HepG2 (cell line): ENCODE measurements around the gene SNRNP200. TPM values are rescaled to one million over a fixed set of nuclear protein-coding genes. Genes with fewer than 3 reads are reported as not detected.

Source experiments
- AGO1 ChIP-seq: fragments of 200-400 bp; formaldehyde crosslinking; IDR thresholded peaks from 2 replicates; pipeline ENCODE4 v1.6.1; 2017; ENCODE audit warnings: mild to moderate bottlenecking, low read depth, low read length, moderate library complexity; ENCODE audit not compliant: poor library complexity, severe bottlenecking
- E2F1 ChIP-seq: sonication (generic); formaldehyde crosslinking; IDR thresholded peaks from 2 replicates; pipeline ENCODE4 v1.5.0; 2020; ENCODE audit warnings: missing genetic modification reagents
- ETV6 ChIP-seq: sonication (generic); formaldehyde crosslinking; conservative IDR thresholded peaks from 2 replicates; pipeline ENCODE4 v1.4.0; 2020; ENCODE audit warnings: missing genetic modification reagents
- JDP2 ChIP-seq: sonication (generic); formaldehyde crosslinking; IDR thresholded peaks from 2 replicates; pipeline ENCODE4 v1.8.1; 2022; ENCODE audit warnings: missing genetic modification reagents, borderline replicate concordance
- KLF16 ChIP-seq, 2 experiments: sonication (generic) in 1 of 2; formaldehyde crosslinking in 1 of 2; IDR thresholded peaks; 2 replicates each; pipeline versions ENCODE4 v1.6.1 to v1.8.0; 2016 to 2023; ENCODE audit warnings: missing genetic modification reagents in 2 of 2, missing compliant biosample characterization in 1 of 2
- MTERF4 ChIP-seq: sonication (generic); formaldehyde crosslinking; IDR thresholded peaks from 2 replicates; pipeline ENCODE4 v1.8.0; 2023; ENCODE audit warnings: mild to moderate bottlenecking, missing genetic modification reagents
- NFRKB ChIP-seq: fragments of 450-650 bp; IDR thresholded peaks from 2 replicates; pipeline ENCODE4 v1.6.1; 2017
- RARA ChIP-seq: IDR thresholded peaks from 2 replicates; pipeline ENCODE4 v1.6.1; 2016; ENCODE audit warnings: missing genetic modification reagents, missing compliant biosample characterization
- RELA ChIP-seq: sonication (generic); formaldehyde crosslinking; IDR thresholded peaks from 2 replicates; pipeline ENCODE4 v1.4.0; 2020; ENCODE audit warnings: missing genetic modification reagents
- REPIN1 ChIP-seq: sonication (generic); formaldehyde crosslinking; IDR thresholded peaks from 2 replicates; pipeline ENCODE4 v1.8.0; 2022; ENCODE audit warnings: missing genetic modification reagents, low read depth, mild to moderate bottlenecking, borderline replicate concordance
- RFX1 ChIP-seq: fragments of 450-650 bp; IDR thresholded peaks from 2 replicates; pipeline ENCODE4 v1.6.1; 2017
- SMAD3 ChIP-seq: sonication (generic); formaldehyde crosslinking; IDR thresholded peaks from 2 replicates; pipeline ENCODE4 v1.4.0; 2020; ENCODE audit warnings: missing genetic modification reagents
- SRSF9 ChIP-seq: fragments of 200-400 bp; formaldehyde crosslinking; IDR thresholded peaks from 2 replicates; pipeline ENCODE4 v1.6.1; 2018; ENCODE audit warnings: borderline replicate concordance, mild to moderate bottlenecking, low read depth, low read length; ENCODE audit not compliant: insufficient read depth, poor library complexity, severe bottlenecking
- ZNF160 ChIP-seq: sonication (generic); formaldehyde crosslinking; IDR thresholded peaks from 2 replicates; pipeline ENCODE4 v1.8.0; 2022; ENCODE audit warnings: mild to moderate bottlenecking, inconsistent platforms, missing genetic modification reagents
- ZNF276 ChIP-seq: sonication (generic); formaldehyde crosslinking; IDR thresholded peaks from 2 replicates; pipeline ENCODE4 v1.4.0; 2020; ENCODE audit warnings: mild to moderate bottlenecking, low read depth, missing genetic modification reagents
- ZNF382 ChIP-seq: sonication (generic); formaldehyde crosslinking; IDR thresholded peaks from 2 replicates; pipeline ENCODE4 v1.5.0; 2020; ENCODE audit warnings: missing genetic modification reagents, mild to moderate bottlenecking, borderline replicate concordance
- ZNF441 ChIP-seq: sonication (generic); formaldehyde crosslinking; IDR thresholded peaks from 2 replicates; pipeline ENCODE4 v1.7.0; 2021; ENCODE audit warnings: missing genetic modification reagents, borderline replicate concordance
- ZNF790 ChIP-seq: sonication (generic); formaldehyde crosslinking; IDR thresholded peaks from 2 replicates; pipeline ENCODE4 v1.8.0; 2022; ENCODE audit warnings: missing genetic modification reagents, mild to moderate bottlenecking, borderline replicate concordance
- ZSCAN29 ChIP-seq: sonication (generic); formaldehyde crosslinking; conservative IDR thresholded peaks from 2 replicates; pipeline ENCODE4 v1.4.0; 2020; ENCODE audit warnings: mild to moderate bottlenecking, missing genetic modification reagents
- polyA plus RNA-seq, 8 experiments: library from polyadenylated mRNA; depleted of rRNA in 3 of 8; stranded (reverse) in 7 of 8; unstranded in 1 of 8; fragments of >200 nt; fragmentation: Illumina TruSeq in 4 of 8; extraction: Trizol in 4 of 8; gene quantifications; 2 replicates each; pipeline versions ENCODE4 v1.2.1 to v1.2.3, GENCODE V29; 2011 to 2016; ENCODE audit warnings: low read depth in 4 of 8, missing spikeins in 1 of 8, mixed read lengths in 1 of 8; ENCODE audit not compliant: insufficient read depth in 1 of 8
- total RNA-seq, 5 experiments: library from RNA; depleted of rRNA; stranded (reverse); fragments of >200 nt; fragmentation: Illumina TruSeq; extraction: Trizol; gene quantifications; 2 replicates each; pipeline ENCODE4 v1.2.3, GENCODE V29; 2016; ENCODE audit warnings: low read depth in 1 of 5
- TF ChIP-seq, protein P1 (sequence below): sonication (generic); formaldehyde crosslinking; IDR thresholded peaks from 2 replicates; pipeline ENCODE4 v1.5.0; 2020; ENCODE audit warnings: missing genetic modification reagents
- TF ChIP-seq, protein P2 (sequence below): fragments of 450-650 bp; IDR thresholded peaks from 2 replicates; pipeline ENCODE4 v1.6.1; 2017
- TF ChIP-seq, protein P3 (sequence below): IDR thresholded peaks from 2 replicates; pipeline ENCODE4 v1.6.1; 2016; ENCODE audit warnings: low read depth, control low read depth

Gene SNRNP200
- total and polyA plus RNA-seq, 2 of the 13 experiments (the other 11 are each of a cell fraction or from before 2014, with no cell fraction given): 99.0 to 232 TPM

DNA sequence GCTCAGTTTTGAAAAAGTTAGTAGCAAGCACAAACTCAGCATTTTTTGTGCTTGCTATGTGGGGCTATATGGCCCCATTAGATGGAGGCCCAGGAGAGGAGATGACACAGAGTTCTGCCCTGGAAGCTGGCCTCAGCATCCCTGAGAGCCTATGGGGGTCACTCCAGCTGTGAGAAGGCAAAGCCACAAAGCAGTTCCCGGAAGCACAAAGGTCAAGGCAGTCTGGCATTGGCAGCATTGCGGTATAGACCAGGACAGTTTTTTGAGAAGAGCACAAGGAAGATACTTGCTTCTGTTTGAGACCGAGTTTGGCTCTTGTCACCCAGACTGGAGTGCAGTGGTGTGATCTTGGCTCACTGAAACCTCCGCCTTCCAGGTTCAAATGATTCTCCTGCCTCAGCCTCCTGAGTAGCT, 12.2 kb upstream of the SNRNP200 start (continued):
- TF ChIP-seq, protein P1, sequence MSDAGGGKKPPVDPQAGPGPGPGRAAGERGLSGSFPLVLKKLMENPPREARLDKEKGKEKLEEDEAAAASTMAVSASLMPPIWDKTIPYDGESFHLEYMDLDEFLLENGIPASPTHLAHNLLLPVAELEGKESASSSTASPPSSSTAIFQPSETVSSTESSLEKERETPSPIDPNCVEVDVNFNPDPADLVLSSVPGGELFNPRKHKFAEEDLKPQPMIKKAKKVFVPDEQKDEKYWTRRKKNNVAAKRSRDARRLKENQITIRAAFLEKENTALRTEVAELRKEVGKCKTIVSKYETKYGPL (CRISPR knock-in tag): no peak
- no peak for TF ChIP-seq ZNF276 (CRISPR knock-in tag)
- TF ChIP-seq KLF16 (CRISPR knock-in tag; IDR thresholded peaks at IDR 0.05): peak in 1 of 2 experiments; percentile 25; a peak in 1 of 4 replicates
- TF ChIP-seq, protein P2, sequence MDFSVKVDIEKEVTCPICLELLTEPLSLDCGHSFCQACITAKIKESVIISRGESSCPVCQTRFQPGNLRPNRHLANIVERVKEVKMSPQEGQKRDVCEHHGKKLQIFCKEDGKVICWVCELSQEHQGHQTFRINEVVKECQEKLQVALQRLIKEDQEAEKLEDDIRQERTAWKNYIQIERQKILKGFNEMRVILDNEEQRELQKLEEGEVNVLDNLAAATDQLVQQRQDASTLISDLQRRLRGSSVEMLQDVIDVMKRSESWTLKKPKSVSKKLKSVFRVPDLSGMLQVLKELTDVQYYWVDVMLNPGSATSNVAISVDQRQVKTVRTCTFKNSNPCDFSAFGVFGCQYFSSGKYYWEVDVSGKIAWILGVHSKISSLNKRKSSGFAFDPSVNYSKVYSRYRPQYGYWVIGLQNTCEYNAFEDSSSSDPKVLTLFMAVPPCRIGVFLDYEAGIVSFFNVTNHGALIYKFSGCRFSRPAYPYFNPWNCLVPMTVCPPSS: no peak
- peak; percentile 73 for TF ChIP-seq RARA (CRISPR knock-in tag)
- peak; percentile 78; the same call in 1 of the 2 replicates for TF ChIP-seq ZNF441 (CRISPR knock-in tag)
- TF ChIP-seq E2F1: no peak
- TF ChIP-seq ZNF382 (CRISPR knock-in tag): no peak
- TF ChIP-seq SMAD3 (CRISPR knock-in tag): peak; percentile 56; the same call in 1 of the 2 replicates
- TF ChIP-seq, protein P3, sequence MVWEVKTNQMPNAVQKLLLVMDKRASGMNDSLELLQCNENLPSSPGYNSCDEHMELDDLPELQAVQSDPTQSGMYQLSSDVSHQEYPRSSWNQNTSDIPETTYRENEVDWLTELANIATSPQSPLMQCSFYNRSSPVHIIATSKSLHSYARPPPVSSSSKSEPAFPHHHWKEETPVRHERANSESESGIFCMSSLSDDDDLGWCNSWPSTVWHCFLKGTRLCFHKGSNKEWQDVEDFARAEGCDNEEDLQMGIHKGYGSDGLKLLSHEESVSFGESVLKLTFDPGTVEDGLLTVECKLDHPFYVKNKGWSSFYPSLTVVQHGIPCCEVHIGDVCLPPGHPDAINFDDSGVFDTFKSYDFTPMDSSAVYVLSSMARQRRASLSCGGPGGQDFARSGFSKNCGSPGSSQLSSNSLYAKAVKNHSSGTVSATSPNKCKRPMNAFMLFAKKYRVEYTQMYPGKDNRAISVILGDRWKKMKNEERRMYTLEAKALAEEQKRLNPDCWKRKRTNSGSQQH (CRISPR knock-in tag): no peak
- no peak for TF ChIP-seq RFX1
- TF ChIP-seq ZNF160 (CRISPR knock-in tag): no peak
- TF ChIP-seq MTERF4 (CRISPR knock-in tag): no peak
- no peak for TF ChIP-seq ZNF790 (CRISPR knock-in tag)
- no peak for TF ChIP-seq AGO1
- no peak for TF ChIP-seq JDP2 (CRISPR knock-in tag)
- no peak for TF ChIP-seq NFRKB
- no peak for TF ChIP-seq SRSF9
- TF ChIP-seq REPIN1 (CRISPR knock-in tag): no peak
- peak; percentile 99 for TF ChIP-seq ETV6
- no peak for TF ChIP-seq RELA
- TF ChIP-seq ZSCAN29 (CRISPR knock-in tag): peak; percentile 69; the same call in 1 of the 2 replicates
